Limb (tissue), 2 donors: Measurements from ENCODE around the gene LRRC75B.
"Not testable (repeated sequence)": the region's sequence is repeated elsewhere in the genome, so short reads cannot be mapped to it uniquely, and the experiment has no call there.

ENCODE experiments used
- DNase-seq, 2 donors: peaks; one replicate each; pipeline ENCODE4 v3.0.0-alpha.2; 2016; ENCODE audit errors: extremely low spot score in 2 of 2

The LRRC75B gene

GRCh38 chr22:24554313-24555164 lies 38.3 kb downstream of the LRRC75B start, which contains the start of gene GUCD1:
GUCD1 (minus strand) TSS chr22:24555138; CDS start chr22:24554991, 147 bp downstream.
- DNase-seq = no peak

GRCh38 chr22:24553597-24554312 lies 39.1 kb downstream of the LRRC75B start:
- DNase-seq = peak in 1 of 2 donors; percentile 35

- DNase-seq = not testable (repeated sequence)
Observed at GRCh38 chr22:24552503-24553286, 40.2 kb downstream of the LRRC75B start.

- no peak for DNase-seq
Observed at GRCh38 chr22:24550902-24551435, 41.9 kb downstream of the LRRC75B start.

DNA sequence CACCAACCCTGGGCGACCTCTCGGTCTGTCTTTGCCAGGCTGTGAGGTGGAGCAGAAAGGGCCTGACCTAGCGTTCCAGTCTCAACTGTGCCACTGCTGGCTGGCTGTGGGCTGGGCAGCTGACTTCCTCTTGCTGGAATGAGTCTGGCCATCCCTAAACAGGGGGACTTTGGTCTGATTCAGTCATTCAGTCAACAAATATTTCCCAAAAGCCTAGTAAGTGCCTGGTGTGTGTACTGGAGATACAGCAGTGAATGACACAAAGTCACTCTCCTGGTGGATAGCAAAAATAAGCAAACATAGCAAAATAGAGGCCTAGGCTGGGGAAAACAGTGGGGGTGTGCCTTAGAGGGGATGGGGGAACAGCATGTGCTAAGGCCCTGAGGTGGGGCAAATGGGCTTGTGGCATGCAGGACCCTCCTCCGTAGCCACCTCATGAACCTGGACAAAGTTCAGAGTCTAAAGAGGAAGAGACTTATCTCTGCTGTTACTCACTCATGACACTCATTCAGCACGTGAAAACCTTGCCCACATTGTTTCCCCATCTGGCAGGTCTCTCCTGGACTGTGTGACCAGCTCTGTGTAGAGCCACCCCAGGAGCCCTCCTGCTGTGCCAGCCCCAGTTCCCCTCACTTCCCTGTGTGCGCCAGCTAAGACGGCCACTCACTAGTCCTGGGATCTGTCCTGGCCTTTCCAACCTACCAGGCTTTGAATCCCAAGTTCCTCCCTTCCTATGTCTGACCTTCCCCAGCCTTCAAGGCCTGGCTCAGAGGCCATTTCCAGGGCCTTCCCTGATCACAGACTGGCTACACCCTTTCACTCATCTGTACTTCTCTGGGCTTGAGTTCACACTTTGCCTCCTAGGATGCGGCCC lies 42.6 kb downstream of the LRRC75B start:
- DNase-seq = no peak

GRCh38 chr22:24548812-24549211 lies 44.1 kb downstream of the LRRC75B start:
- DNase-seq = no peak

DNA sequence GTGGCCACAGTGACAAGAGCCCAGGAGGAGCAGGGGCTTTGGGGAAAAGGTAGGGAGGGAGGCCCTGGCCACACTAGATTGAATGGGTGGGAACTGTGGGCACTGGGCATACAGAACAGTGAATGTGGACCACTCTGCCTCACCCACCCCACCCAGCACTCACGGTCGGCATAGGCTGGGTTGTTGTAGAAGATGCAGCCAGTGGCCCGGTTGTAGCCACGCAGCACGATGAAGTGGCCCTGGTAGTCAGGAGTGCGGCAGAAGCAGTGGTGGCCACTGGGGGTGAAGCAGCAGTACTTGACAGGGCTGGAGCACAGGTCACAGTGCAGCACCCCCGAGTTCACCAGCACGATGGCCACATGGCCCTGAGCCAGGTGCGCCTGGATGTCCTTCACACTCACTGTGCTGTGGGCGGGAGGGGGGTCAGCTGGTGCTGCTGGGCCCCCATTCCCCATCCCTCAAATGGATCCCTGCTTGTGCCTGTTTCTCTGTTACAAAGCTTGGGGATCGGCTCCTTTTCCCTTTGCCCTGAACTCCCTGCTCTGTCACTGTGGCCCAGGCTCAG lies 49.1 kb downstream of the LRRC75B start:
- DNase-seq = no peak

- no peak for DNase-seq
Observed at GRCh38 chr22:24543185-24543601, 49.7 kb downstream of the LRRC75B start.

GRCh38 chr22:24542641-24543040 lies 50.2 kb downstream of the LRRC75B start:
- peak in 1 of 2 donors; percentile 31 for DNase-seq

GRCh38 chr22:24541681-24542515 lies 51.0 kb downstream of the LRRC75B start:
- no peak for DNase-seq

DNA sequence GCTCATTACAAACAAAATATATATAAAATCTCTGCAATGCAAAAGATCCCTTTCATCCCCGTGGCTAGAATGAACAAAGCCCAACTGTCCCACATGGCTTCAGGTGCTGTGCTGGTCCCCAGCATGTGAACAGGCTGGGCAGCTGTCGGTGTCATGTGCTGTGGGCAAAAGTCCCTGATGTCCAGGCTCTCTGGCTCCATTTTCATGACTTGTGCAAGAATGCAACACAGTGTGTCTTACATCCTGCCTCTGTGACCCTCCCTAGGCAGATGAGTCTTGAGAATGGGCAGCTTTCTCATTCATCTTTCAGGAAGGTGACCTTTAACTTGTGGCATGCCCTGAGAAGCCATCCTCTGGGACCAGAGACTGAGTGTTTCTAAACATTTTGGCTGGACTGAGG lies 52.4 kb downstream of the LRRC75B start:
- DNase-seq = no peak

- DNase-seq = no peak
Observed at GRCh38 chr22:24536089-24536488, 56.8 kb downstream of the LRRC75B start.
